ENCODE measurements around the gene SPTSSA.

GRCh38 chr14:34450542-34450915, 11.5 kb downstream of the SPTSSA start:
- TF ChIP-seq TAF1 (IDR thresholded peaks at IDR 0.05; ENCODE audit: borderline replicate concordance, insufficient read depth, low read length) (no peak), REST (IDR thresholded peaks at IDR 0.05; ENCODE audit: insufficient read depth in 1 of 2, low read depth in 2 of 2, low read length in 2 of 2) (no peak), POLR2AphosphoS5 (IDR thresholded peaks at IDR 0.05; ENCODE audit: low read depth, low read length) (no peak), SIN3A (IDR thresholded peaks at IDR 0.05; ENCODE audit: borderline replicate concordance, insufficient read depth, low read length) (no peak)

Measured in PFSK-1 (cell line).